Colonic mucosa (tissue), 4 donors: ENCODE data around the gene CHMP5. TPM values are rescaled to one million over a fixed set of nuclear protein-coding genes. Genes with fewer than 3 reads are reported as not detected.

Experiments
- DNase-seq: peaks from one replicate; pipeline ENCODE4 v3.0.0-alpha.2; 2020
- H3K27ac ChIP-seq: fragments of 200-600 bp; one replicate; pipeline ENCODE4 v1.8.0; 2021
- H3K27me3 ChIP-seq: fragments of 200-600 bp; one replicate; pipeline ENCODE4 v1.8.0; 2021
- H3K36me3 ChIP-seq: fragments of 200-600 bp; one replicate; pipeline ENCODE4 v1.8.0; 2021
- H3K4me1 ChIP-seq: fragments of 200-600 bp; one replicate; pipeline ENCODE4 v1.8.0; 2021; ENCODE audit warnings: mild to moderate bottlenecking
- H3K4me3 ChIP-seq: fragments of 200-600 bp; one replicate; pipeline ENCODE4 v1.8.0; 2021
- H3K9ac ChIP-seq, 2 donors: one replicate each; pipeline ENCODE4 v1.7.0; 2013; ENCODE audit warnings: control low read depth in 2 of 2, low read depth in 2 of 2, low read length in 2 of 2
- H3K9me3 ChIP-seq: fragments of 200-600 bp; one replicate; pipeline ENCODE4 v1.8.0; 2021
- intact Hi-C: fragments of 100-400 bp; cut with DNase I; formaldehyde crosslinking; loops from one replicate; pipeline ENCODE4 v1.14.1; 2022
- total RNA-seq, 2 donors: library from RNA; stranded (reverse); fragmentation: NEBNext Ultra II Directional in 1 of 2; extraction: Animal tissue kit (Norgen Biotek cat#: 25700) in 1 of 2; gene quantifications; one replicate each; pipeline ENCODE4 v1.2.1, GENCODE V29; 2021
- TF ChIP-seq, protein P1 (sequence below): fragments of 200-600 bp; IDR thresholded peaks from one replicate; pipeline ENCODE4 v1.8.0; 2022; ENCODE audit warnings: antibody characterized with exemption, mild to moderate bottlenecking
- donor health status: healthy.
- donor health status: DM: no; HTN: no; CAD: no.
- donor health status: DM: no; HTN: no; CAD: no.

Gene CHMP5
- total RNA-seq, 2 donors from 2014 or later: 60.3 to 97.0 TPM

DNA sequence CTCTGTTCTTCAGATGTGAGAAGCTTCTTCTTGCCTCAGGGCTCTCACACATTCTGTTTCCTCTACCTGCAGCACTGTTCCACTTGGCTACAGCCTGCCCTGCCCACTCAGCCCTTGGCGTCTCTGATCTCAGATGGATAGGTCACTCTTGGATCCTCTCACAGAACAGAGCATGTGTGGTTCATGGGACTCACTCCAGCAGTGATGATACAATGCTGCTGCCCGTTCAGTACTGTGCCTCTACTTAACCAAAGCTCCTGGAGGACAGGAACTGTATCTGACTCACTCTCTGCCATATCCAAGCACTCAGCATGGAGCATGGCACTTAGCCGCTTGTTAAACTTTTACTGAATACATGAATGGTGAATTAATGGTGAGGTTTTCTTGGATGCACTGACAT, 28.3 kb upstream of the CHMP5 start:
- intact Hi-C loops: no loop called here
- H3K9ac ChIP-seq: no peak overlapping the region
- no peaks in the 10 kb centered on the region for H3K4me1 ChIP-seq
- H3K4me3 ChIP-seq: no peak overlapping the region
- no peak for DNase-seq
- H3K27me3 ChIP-seq: no peaks in the 10 kb centered on the region
- TF ChIP-seq, protein P1, sequence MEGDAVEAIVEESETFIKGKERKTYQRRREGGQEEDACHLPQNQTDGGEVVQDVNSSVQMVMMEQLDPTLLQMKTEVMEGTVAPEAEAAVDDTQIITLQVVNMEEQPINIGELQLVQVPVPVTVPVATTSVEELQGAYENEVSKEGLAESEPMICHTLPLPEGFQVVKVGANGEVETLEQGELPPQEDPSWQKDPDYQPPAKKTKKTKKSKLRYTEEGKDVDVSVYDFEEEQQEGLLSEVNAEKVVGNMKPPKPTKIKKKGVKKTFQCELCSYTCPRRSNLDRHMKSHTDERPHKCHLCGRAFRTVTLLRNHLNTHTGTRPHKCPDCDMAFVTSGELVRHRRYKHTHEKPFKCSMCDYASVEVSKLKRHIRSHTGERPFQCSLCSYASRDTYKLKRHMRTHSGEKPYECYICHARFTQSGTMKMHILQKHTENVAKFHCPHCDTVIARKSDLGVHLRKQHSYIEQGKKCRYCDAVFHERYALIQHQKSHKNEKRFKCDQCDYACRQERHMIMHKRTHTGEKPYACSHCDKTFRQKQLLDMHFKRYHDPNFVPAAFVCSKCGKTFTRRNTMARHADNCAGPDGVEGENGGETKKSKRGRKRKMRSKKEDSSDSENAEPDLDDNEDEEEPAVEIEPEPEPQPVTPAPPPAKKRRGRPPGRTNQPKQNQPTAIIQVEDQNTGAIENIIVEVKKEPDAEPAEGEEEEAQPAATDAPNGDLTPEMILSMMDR: no peak
- no peak overlapping the region for H3K27ac ChIP-seq
- H3K36me3 ChIP-seq: no peaks in the 10 kb centered on the region
- H3K9me3 ChIP-seq: no peaks in the 10 kb centered on the region

DNA sequence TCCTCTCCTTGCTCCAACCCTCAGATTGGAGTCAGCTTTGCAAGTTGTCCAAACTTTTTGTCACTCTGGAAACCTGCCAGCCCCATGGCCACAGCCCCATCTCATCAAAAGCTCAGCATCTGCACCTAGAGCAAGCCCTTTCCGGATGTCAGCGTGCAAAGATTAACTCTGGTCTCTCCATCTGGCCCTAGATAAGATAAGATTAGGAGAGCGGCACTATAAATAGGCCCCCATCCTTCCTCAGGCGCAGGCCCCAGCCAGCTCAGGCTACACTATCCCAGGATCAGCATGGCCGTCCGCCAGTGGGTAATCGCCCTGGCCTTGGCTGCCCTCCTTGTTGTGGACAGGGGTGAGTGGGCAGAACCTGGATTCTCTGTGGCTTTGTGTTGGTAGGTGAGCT, 24.9 kb upstream of the CHMP5 start, which contains the start of gene SPINK4:
Gene SPINK4, plus strand, starts transcription at position 247 of the 400 bp plus-strand sequence. Its CDS starts 42 bp downstream, at position 289.
- intact Hi-C loops: no loop called here
- TF ChIP-seq, protein P1: no peak
- H3K27ac ChIP-seq: peak within 1 kb of the TSS; percentile 40
- H3K36me3 ChIP-seq: no peaks in the 10 kb centered on the region
- peak within 1 kb of the TSS in 1 of 2 donors; percentile 44 for H3K9ac ChIP-seq
- H3K4me3 ChIP-seq: no peak within 1 kb of the TSS
- no peaks in the 10 kb centered on the region for H3K9me3 ChIP-seq
- no peaks in the 10 kb centered on the region for H3K27me3 ChIP-seq
- H3K4me1 ChIP-seq: no peaks in the 10 kb centered on the region
- peak; percentile 52 for DNase-seq

DNA sequence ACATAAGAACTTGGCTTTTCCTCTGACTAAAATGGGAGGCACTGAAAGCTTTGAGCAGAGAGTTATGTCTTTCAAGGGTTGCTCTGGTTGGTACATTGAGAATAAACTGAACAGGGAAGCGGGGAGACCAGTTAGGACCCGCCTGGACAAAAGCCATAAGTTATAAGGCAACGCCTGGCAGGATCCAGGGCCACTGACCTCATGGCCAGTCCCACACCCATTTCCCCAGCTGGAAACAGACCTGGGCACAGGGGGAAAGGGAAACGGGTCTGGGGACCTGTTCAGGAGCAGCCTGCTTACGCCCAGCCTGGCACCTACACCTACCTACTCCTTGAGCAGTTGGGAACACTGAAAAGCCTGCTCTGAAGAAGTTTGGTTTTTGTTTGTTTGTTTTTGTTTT, 23.6 kb upstream of the CHMP5 start:
- no peaks in the 10 kb centered on the region for H3K9me3 ChIP-seq
- no peaks in the 10 kb centered on the region for H3K27me3 ChIP-seq
- no peaks in the 10 kb centered on the region for H3K36me3 ChIP-seq
- H3K9ac ChIP-seq: no peak overlapping the region
- DNase-seq: no peak
- TF ChIP-seq, protein P1: no peak
- no peaks in the 10 kb centered on the region for H3K4me1 ChIP-seq
- intact Hi-C loops: no loop called here
- H3K27ac ChIP-seq: peak overlapping the region; percentile 40
- no peak overlapping the region for H3K4me3 ChIP-seq

DNA sequence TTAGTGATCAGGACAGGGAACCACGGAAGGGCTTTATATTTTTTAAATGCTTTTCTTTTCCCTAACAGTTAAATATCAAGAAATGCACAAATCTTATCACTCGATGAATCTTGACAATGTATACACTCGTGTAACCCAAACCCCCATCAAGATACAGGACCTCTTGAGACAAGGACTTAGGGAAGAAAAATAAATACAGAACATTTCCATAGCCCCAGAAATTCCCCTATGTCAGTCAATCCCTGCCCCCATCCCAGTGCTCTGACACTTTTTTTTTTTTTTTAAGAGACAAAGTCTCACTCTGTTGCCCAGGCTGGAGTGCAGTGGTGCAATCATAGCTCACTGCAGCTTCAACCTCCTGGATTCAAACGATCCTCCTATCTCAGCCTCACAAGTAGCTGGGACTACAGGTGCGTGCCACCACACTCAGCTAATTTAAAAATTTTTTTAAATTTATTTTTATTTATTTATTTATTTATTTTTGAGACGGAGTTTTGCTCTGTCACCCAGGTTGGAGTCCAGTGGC, 22.2 kb upstream of the CHMP5 start:
- no peaks in the 10 kb centered on the region for H3K4me1 ChIP-seq
- no peak overlapping the region for H3K9ac ChIP-seq
- intact Hi-C loops: no loop called here
- H3K27me3 ChIP-seq: no peaks in the 10 kb centered on the region
- H3K36me3 ChIP-seq: no peaks in the 10 kb centered on the region
- no peak overlapping the region for H3K4me3 ChIP-seq
- H3K27ac ChIP-seq: no peak overlapping the region
- no peaks in the 10 kb centered on the region for H3K9me3 ChIP-seq
- DNase-seq: no peak
- TF ChIP-seq, protein P1: no peak

DNA sequence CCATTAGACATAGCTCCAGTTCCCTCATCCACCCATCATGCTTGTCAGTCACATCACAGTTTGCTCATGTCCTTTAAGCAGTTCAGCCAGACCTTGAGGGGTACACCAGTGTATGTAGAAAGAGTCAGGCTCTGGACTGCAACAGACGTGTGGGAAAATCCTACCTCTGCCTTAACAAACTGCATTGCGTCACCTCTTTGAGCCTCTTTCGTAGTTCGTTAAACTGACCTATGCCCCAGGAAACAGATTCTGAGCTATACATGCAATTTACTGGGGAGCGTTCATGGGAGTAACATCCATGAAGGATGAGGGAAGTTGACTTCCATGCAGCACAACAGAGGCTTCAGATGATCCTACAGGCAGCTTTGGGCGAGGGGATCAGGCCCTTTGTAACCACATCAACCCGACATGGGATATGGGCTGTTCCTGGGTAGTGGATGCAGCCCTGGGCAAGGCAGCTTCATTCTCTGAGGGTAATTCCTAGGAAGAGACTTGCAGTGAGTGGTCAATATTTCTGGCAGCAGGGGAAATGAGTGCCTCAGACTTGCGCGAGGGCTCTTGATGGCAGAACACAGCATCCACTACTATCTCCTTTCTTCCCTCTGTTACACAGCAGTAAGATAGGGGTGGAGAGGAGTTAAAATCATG, 20.6 kb upstream of the CHMP5 start:
- Histone ChIP-seq H3K27ac (peak overlapping the region; percentile 40), H3K4me3 (no peak overlapping the region), H3K9me3 (no peaks in the 10 kb centered on the region), H3K36me3 (no peaks in the 10 kb centered on the region), H3K4me1 (no peaks in the 10 kb centered on the region), H3K9ac (no peak overlapping the region), H3K27me3 (no peaks in the 10 kb centered on the region)
- peak; percentile 24 for DNase-seq
- intact Hi-C loops: no loop called here
- TF ChIP-seq, protein P1: no peak
